Stimulated activated CD4-positive, alpha-beta T cell treated with anti-CD3 and anti-CD28 coated beads, Interleukin-1b, Interleukin-23, amount 100 ng/mL, for 24 hours (primary cell): ENCODE results near the gene DGKI.

Source experiments
- DNase-seq, 4 experiments: peaks; one replicate each; pipeline ENCODE4 v3.0.0-alpha.2; 2020; ENCODE audit warnings: low read depth in 4 of 4, low spot score in 1 of 4

The DGKI gene

GRCh38 chr7:137381045-137381444 lies 465.7 kb downstream of the DGKI start:
- DNase-seq = no peak

- no peak for DNase-seq
These were observed 473.3 kb downstream of the DGKI start for GRCh38 chr7:137373507-137373906.

GRCh38 chr7:137371616-137372015 lies 475.2 kb downstream of the DGKI start:
- no peak for DNase-seq

GRCh38 chr7:137366995-137367394 lies 479.8 kb downstream of the DGKI start:
- DNase-seq = no peak

GRCh38 chr7:137363683-137364082 lies 483.1 kb downstream of the DGKI start:
- no peak for DNase-seq

GRCh38 chr7:137360087-137360679 lies 486.6 kb downstream of the DGKI start:
- DNase-seq = no peak

GRCh38 chr7:137354961-137355360 lies 491.8 kb downstream of the DGKI start:
- no peak for DNase-seq

GRCh38 chr7:137354396-137354795 lies 492.4 kb downstream of the DGKI start:
- no peak for DNase-seq

GRCh38 chr7:137351941-137352340 lies 494.8 kb downstream of the DGKI start:
- DNase-seq = no peak

- DNase-seq = no peak
These were observed 500.9 kb downstream of the DGKI start for GRCh38 chr7:137345799-137346449.

- no peak for DNase-seq
These were observed 503.4 kb downstream of the DGKI start, which contains the start of gene PTN for GRCh38 chr7:137343281-137343841. TSS of gene PTN (minus strand) at chr7:137343733. CDS start at chr7:137254973, 88,760 bp downstream.

- no peak for DNase-seq
These were observed 503.9 kb downstream of the DGKI start for GRCh38 chr7:137342828-137343261.

GRCh38 chr7:137342265-137342664 lies 504.5 kb downstream of the DGKI start:
- no peak for DNase-seq

GRCh38 chr7:137337902-137338301 lies 508.9 kb downstream of the DGKI start:
- no peak for DNase-seq

- no peak for DNase-seq
These were observed 511.0 kb downstream of the DGKI start for GRCh38 chr7:137335814-137336213.

- no peak for DNase-seq
These were observed 515.4 kb downstream of the DGKI start for GRCh38 chr7:137331378-137331777.
